NCI-H2196 (cell line): ENCODE measurements around the gene PGF.
A peak's percentile ranks its signal among the peaks of the same experiment; 100 is the strongest.

Source experiments
- DNase-seq: peaks from one replicate; lab custom pipeline; 2025; ENCODE audit not compliant: unreplicated experiment; lab: John Stamatoyannopoulos, UW

PGF gene

GRCh38 chr14:74921987-74922751 lies 33.2 kb downstream of the PGF start:
- no peak for DNase-seq

GRCh38 chr14:74921053-74921620 lies 34.3 kb downstream of the PGF start:
- DNase-seq: no peak

- DNase-seq: no peak
These were observed 35.1 kb downstream of the PGF start for GRCh38 chr14:74920281-74920680.

GRCh38 chr14:74919421-74920165 lies 35.8 kb downstream of the PGF start:
- no peak for DNase-seq

- no peak for DNase-seq
These were observed 37.0 kb downstream of the PGF start for GRCh38 chr14:74918380-74918779.

- no peak for DNase-seq
These were observed 37.7 kb downstream of the PGF start for GRCh38 chr14:74917646-74918081.

GRCh38 chr14:74917178-74917543 lies 38.2 kb downstream of the PGF start:
- no peak for DNase-seq

- DNase-seq: no peak
These were observed 39.6 kb downstream of the PGF start for GRCh38 chr14:74915826-74916225.

GRCh38 chr14:74915426-74915825 lies 40.0 kb downstream of the PGF start:
- DNase-seq: no peak

- DNase-seq: peak; percentile 64
These were observed 41.3 kb downstream of the PGF start for GRCh38 chr14:74913986-74914573.

- no peak for DNase-seq
These were observed 41.9 kb downstream of the PGF start for GRCh38 chr14:74913393-74913910.

- no peak for DNase-seq
These were observed 42.6 kb downstream of the PGF start for GRCh38 chr14:74912801-74913200.

GRCh38 chr14:74912111-74912510 lies 43.3 kb downstream of the PGF start:
- no peak for DNase-seq

- DNase-seq: no peak
These were observed 43.7 kb downstream of the PGF start for GRCh38 chr14:74911704-74912103.

- DNase-seq: no peak
These were observed 44.2 kb downstream of the PGF start for GRCh38 chr14:74911221-74911620.

GRCh38 chr14:74910556-74910955 lies 44.8 kb downstream of the PGF start:
- no peak for DNase-seq

- DNase-seq: no peak
These were observed 45.5 kb downstream of the PGF start for GRCh38 chr14:74909911-74910310.

GRCh38 chr14:74909501-74909900 lies 45.9 kb downstream of the PGF start:
- DNase-seq: no peak

- DNase-seq: no peak
These were observed 46.5 kb downstream of the PGF start for GRCh38 chr14:74908861-74909341.

- DNase-seq: no peak
These were observed 47.7 kb downstream of the PGF start for GRCh38 chr14:74907744-74908143.

GRCh38 chr14:74906925-74907521 lies 48.4 kb downstream of the PGF start:
- DNase-seq: no peak
